B cell (primary cell): Measurements from ENCODE around the gene TSSK2. TPM values are rescaled to one million over a fixed set of nuclear protein-coding genes. Genes with fewer than 3 reads are reported as not detected.

Experiments used
- ATAC-seq: fragments of 200-7000 bp; cut with Tn5 transposase; one replicate; pipeline ENCODE4 v1.10.0; 2021; ENCODE audit warnings: low read depth, mild to moderate bottlenecking, moderate number of reproducible peaks, moderate library complexity
- CTCF ChIA-PET: fragments of 350-600 bp; sonication (Branson Sonifier 250); formaldehyde crosslinking; loops from one replicate; lab custom pipeline; 2021; ENCODE audit warnings: antibody characterized with exemption, inconsistent platforms; lab: Charles Lee
- POLR2A ChIA-PET: fragments of 350-600 bp; sonication (Branson Sonifier 250); formaldehyde crosslinking; loops from one replicate; lab custom pipeline; 2021; ENCODE audit warnings: antibody characterized with exemption; lab: Charles Lee
- DNase-seq: peaks from one replicate; pipeline ENCODE4 v3.0.0; 2013
- H2AFZ ChIP-seq: 2 replicates; pipeline ENCODE4 v1.6.1; 2012; ENCODE audit warnings: mild to moderate bottlenecking, low read depth, low read length; ENCODE audit not compliant: insufficient read depth, poor library complexity, severe bottlenecking
- H3K27ac ChIP-seq, 2 donors: 1 replicate in 1 of 2; 2 replicates in 1 of 2; pipeline ENCODE4 v1.5.1; 2012 to 2013; ENCODE audit warnings: low read length in 2 of 2, mild to moderate bottlenecking in 2 of 2, moderate library complexity in 1 of 2
- H3K27me3 ChIP-seq, 4 experiments: fragments of 200-600 bp in 1 of 4; sonication (generic) in 1 of 4; replicated peaks in 1 of 4; 1 replicate in 2 of 4; 2 replicates in 2 of 4; pipeline versions ENCODE4 v1.6.1 to v1.7.0; 2013 to 2016; ENCODE audit warnings: low read length in 3 of 4, mild to moderate bottlenecking in 2 of 4, mixed read lengths in 1 of 4, moderate library complexity in 1 of 4; ENCODE audit not compliant: insufficient read depth in 4 of 4, control insufficient read depth in 3 of 4; ENCODE audit errors: control extremely low read depth in 1 of 4
- H3K36me3 ChIP-seq, 2 experiments: replicated peaks in 1 of 2; 1 replicate in 1 of 2; 2 replicates in 1 of 2; pipeline versions ENCODE4 v1.6.1 to v1.7.1; 2013; ENCODE audit warnings: low read length in 1 of 2; ENCODE audit not compliant: insufficient read depth in 2 of 2, control insufficient read depth in 1 of 2; ENCODE audit errors: control extremely low read depth in 1 of 2, extremely low read depth in 1 of 2
- H3K4me1 ChIP-seq, 2 donors: fragments of 200-600 bp in 1 of 2; sonication (generic) in 1 of 2; 1 replicate in 1 of 2; 2 replicates in 1 of 2; pipeline versions ENCODE4 v1.5.1 to v1.6.1; 2013 to 2017; ENCODE audit warnings: low read length in 2 of 2; ENCODE audit not compliant: control insufficient read depth in 2 of 2, insufficient read depth in 2 of 2
- H3K4me2 ChIP-seq: replicated peaks from 2 replicates; pipeline ENCODE3; 2012; ENCODE audit warnings: mild to moderate bottlenecking, low read depth, low read length; ENCODE audit not compliant: poor library complexity, severe bottlenecking
- H3K4me3 ChIP-seq, 5 experiments: fragments of 200-600 bp in 1 of 5; sonication (generic) in 1 of 5; 1 replicate in 3 of 5; 2 replicates in 2 of 5; pipeline versions ENCODE4 v1.5.1 to v1.7.0; 2011 to 2016; ENCODE audit warnings: low read length in 4 of 5, mild to moderate bottlenecking in 4 of 5, low read depth in 2 of 5, control low read depth in 1 of 5, moderate library complexity in 1 of 5; ENCODE audit not compliant: insufficient read depth in 1 of 5; ENCODE audit errors: control extremely low read depth in 1 of 5, extremely low read depth in 1 of 5
- H3K79me2 ChIP-seq: fragments of 200-600 bp; sonication (generic); one replicate; pipeline ENCODE4 v1.6.0; 2016; ENCODE audit warnings: low read length; ENCODE audit not compliant: control insufficient read depth, insufficient read depth
- H3K9ac ChIP-seq: fragments of 200-600 bp; sonication (generic); 2 replicates; pipeline ENCODE4 v1.6.1; 2017; ENCODE audit warnings: mild to moderate bottlenecking, low read length, moderate library complexity
- H3K9me3 ChIP-seq, 3 donors: one replicate each; pipeline versions ENCODE4 v1.6.1 to v1.7.1; 2013; ENCODE audit warnings: low read length in 2 of 3; ENCODE audit not compliant: control insufficient read depth in 2 of 3, insufficient read depth in 1 of 3; ENCODE audit errors: control extremely low read depth in 1 of 3
- H4K20me1 ChIP-seq: 2 replicates; pipeline ENCODE4 v1.6.0; 2012; ENCODE audit warnings: mild to moderate bottlenecking, low read length; ENCODE audit not compliant: insufficient read depth, control insufficient read depth, poor library complexity, severe bottlenecking
- H3K27ac Mint-ChIP-seq: one replicate; pipeline ENCODE4 v1.8.0; 2021; ENCODE audit warnings: mixed read lengths
- H3K27me3 Mint-ChIP-seq: one replicate; pipeline ENCODE4 v1.8.0; 2021; ENCODE audit warnings: mixed read lengths
- H3K4me1 Mint-ChIP-seq: one replicate; pipeline ENCODE4 v1.8.0; 2021; ENCODE audit warnings: mixed read lengths
- H3K4me3 Mint-ChIP-seq: one replicate; pipeline ENCODE4 v1.8.0; 2021; ENCODE audit warnings: mixed read lengths
- H3K9me3 Mint-ChIP-seq: one replicate; pipeline ENCODE4 v1.8.0; 2022; ENCODE audit warnings: mixed read lengths; ENCODE audit not compliant: insufficient read depth
- EZH2 ChIP-seq: IDR thresholded peaks from 2 replicates; pipeline ENCODE4 v1.6.1; 2012; ENCODE audit warnings: borderline replicate concordance, low read depth, mild to moderate bottlenecking, moderate library complexity, low read length; ENCODE audit not compliant: insufficient read depth, poor library complexity, severe bottlenecking
- WGBS: methylation state at CpG from one replicate; pipeline ENCODE4 v1.1.5; 2013; ENCODE audit warnings: missing lambda C conversion rate; ENCODE audit not compliant: insufficient coverage; 5-methylcytosine and 5-hydroxymethylcytosine counted together
- intact Hi-C: fragments of 100-400 bp; cut with micrococcal nuclease; formaldehyde crosslinking; loops from one replicate; pipeline ENCODE4 v1.10.0; 2022
- polyA plus RNA-seq: library from polyadenylated mRNA; depleted of rRNA; stranded (reverse); fragments of >200 nt; gene quantifications from 2 replicates; pipeline ENCODE4 v1.2.3, GENCODE V29; 2012
- total RNA-seq, 2 donors: library from RNA; stranded (reverse); fragments of 120-200 nt in 1 of 2; gene quantifications; 1 replicate in 1 of 2; 2 replicates in 1 of 2; pipeline versions ENCODE4 v1.2.3 to v1.2.4, GENCODE V29; 2013 to 2022
- TF ChIP-seq, protein P1 (sequence below): fragments of 200-600 bp; IDR thresholded peaks from one replicate; pipeline ENCODE4 v1.8.0; 2022; ENCODE audit warnings: antibody characterized with exemption, mild to moderate bottlenecking

The TSSK2 gene
- total and polyA plus RNA-seq, 2 donors (not counting 1 experiment from before 2014, with no cell fraction given), result 0.15 TPM; not detected in 1

- no peak overlapping the region for H3K9ac ChIP-seq
- intact Hi-C loops, result no loop called here
Measured at GRCh38 chr22:19115628-19116027, 15.5 kb upstream of the TSSK2 start.

GRCh38 chr22:19117111-19117512, 14.0 kb upstream of the TSSK2 start:
- peaks cover 77% of the 10 kb centered on the region for H4K20me1 ChIP-seq
- no peak for DNase-seq
- no peak overlapping the region for H3K27ac ChIP-seq
- intact Hi-C loops, result no loop called here
- no peak overlapping the region for H3K4me3 ChIP-seq
- no peak for ATAC-seq
- H3K4me2 ChIP-seq, result peak overlapping the region; percentile 17
- no peaks in the 10 kb centered on the region for H3K9me3 Mint-ChIP-seq
- TF ChIP-seq, protein P1, sequence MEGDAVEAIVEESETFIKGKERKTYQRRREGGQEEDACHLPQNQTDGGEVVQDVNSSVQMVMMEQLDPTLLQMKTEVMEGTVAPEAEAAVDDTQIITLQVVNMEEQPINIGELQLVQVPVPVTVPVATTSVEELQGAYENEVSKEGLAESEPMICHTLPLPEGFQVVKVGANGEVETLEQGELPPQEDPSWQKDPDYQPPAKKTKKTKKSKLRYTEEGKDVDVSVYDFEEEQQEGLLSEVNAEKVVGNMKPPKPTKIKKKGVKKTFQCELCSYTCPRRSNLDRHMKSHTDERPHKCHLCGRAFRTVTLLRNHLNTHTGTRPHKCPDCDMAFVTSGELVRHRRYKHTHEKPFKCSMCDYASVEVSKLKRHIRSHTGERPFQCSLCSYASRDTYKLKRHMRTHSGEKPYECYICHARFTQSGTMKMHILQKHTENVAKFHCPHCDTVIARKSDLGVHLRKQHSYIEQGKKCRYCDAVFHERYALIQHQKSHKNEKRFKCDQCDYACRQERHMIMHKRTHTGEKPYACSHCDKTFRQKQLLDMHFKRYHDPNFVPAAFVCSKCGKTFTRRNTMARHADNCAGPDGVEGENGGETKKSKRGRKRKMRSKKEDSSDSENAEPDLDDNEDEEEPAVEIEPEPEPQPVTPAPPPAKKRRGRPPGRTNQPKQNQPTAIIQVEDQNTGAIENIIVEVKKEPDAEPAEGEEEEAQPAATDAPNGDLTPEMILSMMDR, result no peak
- TF ChIP-seq EZH2, result no peak
- ChIA-PET POLR2A (interaction anchor here (0.6 kb wide), 1 partner anchor 1340 kb away, joined by 8 read pairs; no protein-coding TSS in a partner anchor), CTCF (interaction anchor here (1.0 to 1.6 kb wide), 2 partner anchors 27 to 57 kb away, joined by 3 to 5 read pairs; partner anchors contain the start of gene ESS2)
- no peak overlapping the region for H2AFZ ChIP-seq
- no CpG with 5 or more reads among the region's 9 CpGs for WGBS
- H3K9me3 ChIP-seq, result no peaks in the 10 kb centered on the region
- peak overlapping the region; percentile 12 for H3K4me3 Mint-ChIP-seq
- peaks cover 100% of the 10 kb centered on the region for H3K79me2 ChIP-seq
- peaks cover 0 to 8% of the 10 kb centered on the region in 2 experiments for H3K36me3 ChIP-seq
- no peak overlapping the region for H3K9ac ChIP-seq
- no peaks in the 10 kb centered on the region for H3K27me3 Mint-ChIP-seq
- no peaks in the 10 kb centered on the region for H3K27me3 ChIP-seq
- peak overlapping the region; percentile 16 for H3K27ac Mint-ChIP-seq
- peaks cover 59 to 66% of the 10 kb centered on the region in 2 donors for H3K4me1 ChIP-seq
- peaks cover 74% of the 10 kb centered on the region for H3K4me1 Mint-ChIP-seq

More at GRCh38 chr22:19115628-19116027, 15.5 kb upstream of the TSSK2 start:
- Histone ChIP-seq H3K27me3 (no peaks in the 10 kb centered on the region), H3K9me3 (no peaks in the 10 kb centered on the region), H3K4me3 (no peak overlapping the region), H3K27ac (no peak overlapping the region), H3K4me1 (peaks cover 58 to 65% of the 10 kb centered on the region in 2 donors), H4K20me1 (peaks cover 74% of the 10 kb centered on the region), H3K36me3 (peaks cover 0 to 8% of the 10 kb centered on the region in 2 experiments), H3K4me2 (no peak overlapping the region), H3K79me2 (peaks cover 99% of the 10 kb centered on the region), H2AFZ (no peak overlapping the region)
- no peaks in the 10 kb centered on the region for H3K27me3 Mint-ChIP-seq
- H3K4me1 Mint-ChIP-seq, result peaks cover 75% of the 10 kb centered on the region
- WGBS, result 71% methylated on average over 4 of the region's 4 CpGs
- ChIA-PET CTCF (no interaction called here), POLR2A (no interaction called here)
- ATAC-seq, result no peak
- peak overlapping the region; percentile 56 for H3K27ac Mint-ChIP-seq
- DNase-seq, result peak; percentile 1
- no peaks in the 10 kb centered on the region for H3K9me3 Mint-ChIP-seq
- no peak for TF ChIP-seq EZH2
- TF ChIP-seq, protein P1, result no peak
- H3K4me3 Mint-ChIP-seq, result no peak overlapping the region
